VCaP (cell line): ENCODE data around the gene MISP.

Experiments
- H3K27ac ChIP-seq: fragments of 450-650 bp; 2 replicates; pipeline ENCODE4 v1.5.1; 2017
- TF ChIP-seq, protein P1 (sequence below): fragments of 450-650 bp; conservative IDR thresholded peaks from 2 replicates; pipeline ENCODE4 v1.5.1; 2017; ENCODE audit warnings: mild to moderate bottlenecking, moderate library complexity

MISP gene

GRCh38 chr19:801030-801860 is 50.3 kb downstream of the MISP start:
- peak overlapping the region; percentile 99 for H3K27ac ChIP-seq
- TF ChIP-seq, protein P1, sequence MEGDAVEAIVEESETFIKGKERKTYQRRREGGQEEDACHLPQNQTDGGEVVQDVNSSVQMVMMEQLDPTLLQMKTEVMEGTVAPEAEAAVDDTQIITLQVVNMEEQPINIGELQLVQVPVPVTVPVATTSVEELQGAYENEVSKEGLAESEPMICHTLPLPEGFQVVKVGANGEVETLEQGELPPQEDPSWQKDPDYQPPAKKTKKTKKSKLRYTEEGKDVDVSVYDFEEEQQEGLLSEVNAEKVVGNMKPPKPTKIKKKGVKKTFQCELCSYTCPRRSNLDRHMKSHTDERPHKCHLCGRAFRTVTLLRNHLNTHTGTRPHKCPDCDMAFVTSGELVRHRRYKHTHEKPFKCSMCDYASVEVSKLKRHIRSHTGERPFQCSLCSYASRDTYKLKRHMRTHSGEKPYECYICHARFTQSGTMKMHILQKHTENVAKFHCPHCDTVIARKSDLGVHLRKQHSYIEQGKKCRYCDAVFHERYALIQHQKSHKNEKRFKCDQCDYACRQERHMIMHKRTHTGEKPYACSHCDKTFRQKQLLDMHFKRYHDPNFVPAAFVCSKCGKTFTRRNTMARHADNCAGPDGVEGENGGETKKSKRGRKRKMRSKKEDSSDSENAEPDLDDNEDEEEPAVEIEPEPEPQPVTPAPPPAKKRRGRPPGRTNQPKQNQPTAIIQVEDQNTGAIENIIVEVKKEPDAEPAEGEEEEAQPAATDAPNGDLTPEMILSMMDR = no peak

- TF ChIP-seq, protein P1 = no peak
- peak overlapping the region; percentile 99 for H3K27ac ChIP-seq
Measured at GRCh38 chr19:801861-802497, 51.1 kb downstream of the MISP start.

DNA sequence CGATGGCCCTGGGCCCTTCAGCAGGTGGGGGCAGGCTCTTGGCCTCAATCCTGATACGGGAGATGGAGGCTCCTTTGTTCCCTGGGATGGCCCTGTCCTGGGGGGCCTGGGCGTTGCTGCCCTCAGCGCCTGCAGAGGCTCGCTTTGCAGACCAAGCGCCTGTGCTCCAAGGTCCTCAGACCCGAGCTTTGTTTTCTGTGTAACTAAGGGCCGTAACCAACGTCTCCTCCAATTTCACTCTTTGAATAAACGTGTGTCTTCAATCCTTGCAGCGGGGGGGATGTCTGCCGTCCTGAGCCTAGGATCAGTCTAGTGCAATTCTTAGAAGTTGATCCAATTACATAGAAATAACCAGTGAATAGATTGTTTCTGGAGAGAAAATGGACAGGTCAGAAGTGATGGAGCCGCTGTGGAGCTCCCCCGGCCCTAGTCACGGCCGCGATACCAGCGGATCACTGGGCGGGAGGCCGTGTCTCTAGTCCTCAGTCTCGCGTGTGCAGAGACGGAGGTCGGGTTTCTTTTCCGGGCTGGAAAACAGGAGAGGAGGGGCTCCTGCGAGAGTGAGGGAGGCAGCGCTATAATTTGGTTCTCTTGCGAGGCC is 51.7 kb downstream of the MISP start:
- H3K27ac ChIP-seq = peak overlapping the region; percentile 99; the same call in 1 of the 2 replicates
- TF ChIP-seq, protein P1 = no peak

DNA sequence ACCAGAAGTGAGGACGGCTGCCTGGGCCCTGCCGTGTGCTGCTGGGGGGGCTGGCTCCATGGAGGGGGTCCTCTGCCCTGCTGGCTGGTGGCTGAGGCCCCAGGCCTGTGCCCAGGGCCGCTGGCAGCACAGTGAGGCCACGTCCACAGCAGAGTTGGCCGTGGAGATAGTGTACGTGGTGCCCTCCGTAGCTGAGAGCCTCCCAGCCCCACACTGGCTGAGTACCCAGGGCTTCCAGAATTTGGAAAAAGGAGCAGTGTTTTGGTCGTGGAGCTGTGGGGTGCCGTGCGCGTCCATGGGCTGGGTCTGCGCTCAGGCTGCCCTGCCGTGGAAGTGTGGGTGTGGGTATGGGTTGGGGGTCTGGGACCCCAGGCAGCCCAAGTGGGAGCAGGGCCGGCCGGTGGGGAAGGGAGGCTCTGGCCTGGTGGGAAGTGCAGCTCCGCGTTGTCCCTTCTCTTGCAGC is 52.2 kb downstream of the MISP start:
- peak overlapping the region; percentile 14; the same call in 1 of the 2 replicates for H3K27ac ChIP-seq
- TF ChIP-seq, protein P1 = no peak

GRCh38 chr19:803686-804418 is 52.9 kb downstream of the MISP start:
- no peak overlapping the region for H3K27ac ChIP-seq
- TF ChIP-seq, protein P1 = no peak

DNA sequence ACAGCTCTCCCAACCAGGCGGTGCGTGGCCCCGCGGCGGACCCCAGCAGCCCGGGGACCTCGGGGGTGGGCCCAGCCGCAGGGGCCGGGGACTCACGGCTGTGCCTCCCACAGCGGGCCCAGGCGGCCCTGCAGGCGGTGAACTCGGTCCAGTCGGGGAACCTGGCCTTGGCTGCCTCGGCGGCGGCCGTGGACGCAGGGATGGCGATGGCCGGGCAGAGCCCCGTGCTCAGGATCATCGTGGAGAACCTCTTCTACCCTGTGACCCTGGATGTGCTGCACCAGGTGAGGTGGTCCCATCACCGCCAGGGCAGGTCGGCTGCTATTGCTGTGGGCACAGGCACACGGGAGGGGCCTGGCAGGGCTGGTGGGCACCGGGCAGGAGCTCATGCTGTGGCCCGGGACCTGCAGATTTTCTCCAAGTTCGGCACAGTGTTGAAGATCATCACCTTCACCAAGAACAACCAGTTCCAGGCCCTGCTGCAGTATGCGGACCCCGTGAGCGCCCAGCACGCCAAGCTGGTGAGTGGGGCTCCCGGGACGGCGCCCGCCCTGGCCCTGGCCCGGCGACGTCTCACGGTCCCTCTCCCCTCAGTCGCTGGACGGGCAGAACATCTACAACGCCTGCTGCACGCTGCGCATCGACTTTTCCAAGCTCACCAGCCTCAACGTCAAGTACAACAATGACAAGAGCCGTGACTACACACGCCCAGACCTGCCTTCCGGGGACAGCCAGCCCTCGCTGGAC is 53.7 kb downstream of the MISP start:
- H3K27ac ChIP-seq = no peak overlapping the region

More for the DNA sequence above, 53.7 kb downstream of the MISP start:
- TF ChIP-seq, protein P1 = no peak
